Psoas muscle (tissue), 8 donors: ENCODE measurements around the gene EFNA3. TPM values are rescaled to one million over a fixed set of nuclear protein-coding genes. Genes with fewer than 3 reads are reported as not detected.

Experiments used
- ATAC-seq, 4 donors: fragments of 200-7000 bp; cut with Tn5 transposase; one replicate each; pipeline ENCODE4 v1.9.1; 2020; ENCODE audit warnings: moderate library complexity in 3 of 4, mild to moderate bottlenecking in 2 of 4
- DNase-seq, 2 donors: peaks; one replicate each; pipeline ENCODE4 v3.0.0-alpha.2; 2020
- H3K27ac ChIP-seq: fragments of 200-600 bp; one replicate; pipeline ENCODE4 v1.8.0; 2022
- H3K27me3 ChIP-seq, 3 donors: fragments of 200-600 bp in 1 of 3; one replicate each; pipeline versions ENCODE4 v1.6.1 to v1.8.0; 2013 to 2022; ENCODE audit warnings: low read length in 2 of 3, mild to moderate bottlenecking in 2 of 3, moderate library complexity in 1 of 3; ENCODE audit not compliant: insufficient read depth in 3 of 3
- H3K36me3 ChIP-seq, 2 donors: fragments of 200-600 bp in 1 of 2; one replicate each; pipeline versions ENCODE4 v1.6.1 to v1.8.0; 2013 to 2022; ENCODE audit warnings: low read depth in 1 of 2, mild to moderate bottlenecking in 1 of 2, moderate library complexity in 1 of 2; ENCODE audit not compliant: insufficient read depth in 1 of 2
- H3K4me1 ChIP-seq: fragments of 200-600 bp; one replicate; pipeline ENCODE4 v1.8.0; 2022
- H3K4me3 ChIP-seq: fragments of 200-600 bp; one replicate; pipeline ENCODE4 v1.8.0; 2022; ENCODE audit warnings: mild to moderate bottlenecking
- H3K9me3 ChIP-seq: fragments of 200-600 bp; one replicate; pipeline ENCODE4 v1.8.0; 2022
- CTCF ChIP-seq: fragments of 200-600 bp; IDR thresholded peaks from one replicate; pipeline ENCODE4 v1.8.0; 2022; ENCODE audit warnings: antibody characterized with exemption
- WGBS, 3 donors: extraction: QIAGEN DNeasy Blood & Tissue Kit; methylation state at CpG; one replicate each; pipeline versions ENCODE4 v1.1.6 to v1.1.7; 2013; 5-methylcytosine and 5-hydroxymethylcytosine counted together
- intact Hi-C, 2 donors: fragments of 100-400 bp; cut with DNase I; formaldehyde crosslinking; loops; one replicate each; pipeline versions ENCODE4 v1.11.0 to v1.14.2; 2022
- polyA plus RNA-seq, 3 donors: library from polyadenylated mRNA; stranded (reverse); fragments of 200-250 nt; gene quantifications; one replicate each; pipeline ENCODE4 v1.2.3, GENCODE V29; 2013
- total RNA-seq, 4 donors: library from RNA; stranded (reverse); fragmentation: NEBNext Ultra II Directional in 2 of 4; extraction: Animal tissue kit (Norgen Biotek cat#: 25700) in 2 of 4; gene quantifications; one replicate each; pipeline versions ENCODE4 v1.2.1 to v1.2.4, GENCODE V29; 2021 to 2023
- donor health status: healthy with polysubstance abuse.
- donor health status: DM: no; HTN: no; CAD: no; lungs with moderate emphysema.
- donor health status: Bipolar disorder and iron deficiency.
- donor health status: healthy.
- donor health status: DM: yes; HTN: yes; CAD: no.
- donor health status: DM: no; HTN: no; CAD: no.
- donor health status: DM: no; HTN: no; CAD: no.
- donor health status: DM: yes; HTN: yes; CAD: no.

Gene EFNA3
- total and polyA plus RNA-seq, 7 donors = 0.17 to 1.00 (median 0.48) TPM; not detected in 1

- no peak for TF ChIP-seq CTCF
- peaks cover 9% of the 10 kb centered on the region for H3K4me1 ChIP-seq
- WGBS, 3 donors = 74 to 82% (median 81%) methylated on average over 7 of the region's 7 CpGs
- H3K36me3 ChIP-seq = no peaks in the 10 kb centered on the region
- ATAC-seq = peak in 2 of 4 donors; percentile 62 to 65
- no peaks in the 10 kb centered on the region for H3K9me3 ChIP-seq
- H3K27ac ChIP-seq = peak overlapping the region; percentile 4
- no peaks in the 10 kb centered on the region for H3K27me3 ChIP-seq
- no peak for DNase-seq
- intact Hi-C loops = no loop called here
- H3K4me3 ChIP-seq = no peak overlapping the region
These were observed 26.2 kb downstream of the EFNA3 start for GRCh38 chr1:155104605-155105534.

- no peak for DNase-seq
- no peaks in the 10 kb centered on the region for H3K36me3 ChIP-seq
- intact Hi-C loops = no loop called here
- no peak overlapping the region for H3K27ac ChIP-seq
- H3K4me3 ChIP-seq = no peak overlapping the region
- peak in 2 of 4 donors; percentile 16 to 44 for ATAC-seq
- TF ChIP-seq CTCF = no peak
- peaks cover 9% of the 10 kb centered on the region for H3K4me1 ChIP-seq
- 60 to 64% (median 63%) methylated on average over 7 of the region's 7 CpGs for WGBS, 3 donors
- no peaks in the 10 kb centered on the region for H3K27me3 ChIP-seq
- H3K9me3 ChIP-seq = no peaks in the 10 kb centered on the region
These were observed 27.0 kb downstream of the EFNA3 start for GRCh38 chr1:155105604-155106011.

GRCh38 chr1:155106862-155107261 lies 28.2 kb downstream of the EFNA3 start:
- H3K36me3 ChIP-seq = no peaks in the 10 kb centered on the region
- peaks cover 9% of the 10 kb centered on the region for H3K4me1 ChIP-seq
- WGBS, 3 donors = 70 to 71% (median 70%) methylated on average over 6 of the region's 6 CpGs
- intact Hi-C loops = no loop called here
- no peaks in the 10 kb centered on the region for H3K27me3 ChIP-seq
- ATAC-seq = no peak
- no peaks in the 10 kb centered on the region for H3K9me3 ChIP-seq
- H3K27ac ChIP-seq = no peak overlapping the region
- no peak for DNase-seq
- no peak overlapping the region for H3K4me3 ChIP-seq
- no peak for TF ChIP-seq CTCF

- no peak for DNase-seq
- no peak overlapping the region for H3K4me3 ChIP-seq
- no peaks in the 10 kb centered on the region for H3K27me3 ChIP-seq
- H3K9me3 ChIP-seq = no peaks in the 10 kb centered on the region
- WGBS, 3 donors = 66 to 74% (median 66%) methylated on average over 12 of the region's 12 CpGs
- no peaks in the 10 kb centered on the region for H3K36me3 ChIP-seq
- ATAC-seq = no peak
- H3K27ac ChIP-seq = no peak overlapping the region
- peaks cover 9% of the 10 kb centered on the region for H3K4me1 ChIP-seq
- no peak for TF ChIP-seq CTCF
- intact Hi-C loops = no loop called here
These were observed 28.9 kb downstream of the EFNA3 start for GRCh38 chr1:155107309-155108264.
